HUES48 (cell line): ENCODE data around the gene PCBP1.
"Not testable (repeated sequence)": the region's sequence is repeated elsewhere in the genome, so short reads cannot be mapped to it uniquely, and the experiment has no call there.

Experiments used
- H3K27ac ChIP-seq: one replicate; pipeline ENCODE4 v1.7.0; 2013; ENCODE audit warnings: low read depth, low read length, inconsistent platforms
- H3K27me3 ChIP-seq: 2 replicates; pipeline ENCODE4 v1.6.1; 2013; ENCODE audit warnings: mild to moderate bottlenecking, low read length; ENCODE audit not compliant: control insufficient read depth, insufficient read depth
- H3K36me3 ChIP-seq: 2 replicates; pipeline ENCODE4 v1.6.1; 2013; ENCODE audit warnings: low read length; ENCODE audit not compliant: control insufficient read depth, insufficient read depth
- H3K4me1 ChIP-seq: 2 replicates; pipeline ENCODE4 v1.6.1; 2013; ENCODE audit warnings: mild to moderate bottlenecking, low read length; ENCODE audit not compliant: control insufficient read depth, insufficient read depth
- H3K4me3 ChIP-seq: 2 replicates; pipeline ENCODE4 v1.5.1; 2013; ENCODE audit warnings: mild to moderate bottlenecking, low read depth, low read length
- H3K9ac ChIP-seq: 2 replicates; pipeline ENCODE4 v1.6.1; 2013; ENCODE audit warnings: mild to moderate bottlenecking, low read depth, low read length, moderate library complexity
- H3K9me3 ChIP-seq: 2 replicates; pipeline ENCODE4 v1.6.1; 2013; ENCODE audit warnings: low read length; ENCODE audit not compliant: control insufficient read depth, insufficient read depth

Gene PCBP1

DNA sequence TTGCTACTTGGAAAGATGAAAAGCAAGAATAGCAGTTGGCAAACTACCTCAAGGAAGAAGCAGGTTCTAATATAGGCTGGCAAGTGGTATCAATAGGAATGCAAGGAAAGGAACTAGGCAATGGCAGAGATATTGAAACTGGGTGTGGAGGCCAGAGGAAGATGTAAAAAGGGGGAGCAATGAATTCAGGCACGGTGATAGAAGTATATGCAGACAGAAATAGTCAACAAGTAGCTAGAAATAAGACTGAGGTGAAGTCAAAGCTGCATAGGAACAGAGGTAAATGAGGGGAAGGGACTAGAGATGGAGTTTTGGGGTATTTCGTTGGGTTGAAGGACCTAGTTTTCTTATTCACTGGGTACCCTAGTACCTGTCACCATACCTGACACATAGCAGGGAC, 4.1 kb downstream of the PCBP1 start:
- Histone ChIP-seq H3K9ac (no peak overlapping the region), H3K9me3 (no peaks in the 10 kb centered on the region), H3K27ac (no peak overlapping the region), H3K4me3 (no peak overlapping the region), H3K4me1 (peaks cover 7% of the 10 kb centered on the region), H3K27me3 (no peaks in the 10 kb centered on the region), H3K36me3 (peaks cover 13% of the 10 kb centered on the region)

DNA sequence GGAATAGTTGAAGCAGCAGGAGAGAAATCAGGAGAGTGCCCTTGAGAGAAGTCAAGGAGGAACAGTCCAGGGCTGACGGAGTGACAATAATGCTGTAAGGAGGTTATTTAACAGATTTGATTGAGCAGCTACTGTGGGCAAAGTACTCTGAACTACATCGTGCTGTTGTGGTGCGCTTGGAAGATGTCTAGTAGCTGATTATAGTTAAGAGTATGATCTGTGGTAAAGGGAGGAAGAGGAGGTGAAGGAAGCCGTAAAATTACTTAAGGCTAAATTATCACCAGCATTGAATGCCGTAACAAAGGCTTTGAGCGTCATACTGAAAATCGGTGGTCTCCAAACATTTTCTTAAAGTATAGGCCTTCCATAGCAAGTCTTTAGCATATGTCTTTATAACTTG, 4.5 kb downstream of the PCBP1 start:
- peaks cover 7% of the 10 kb centered on the region for H3K4me1 ChIP-seq
- no peak overlapping the region for H3K9ac ChIP-seq
- no peak overlapping the region for H3K27ac ChIP-seq
- H3K27me3 ChIP-seq = no peaks in the 10 kb centered on the region
- H3K36me3 ChIP-seq = peaks cover 13% of the 10 kb centered on the region
- no peak overlapping the region for H3K4me3 ChIP-seq
- no peaks in the 10 kb centered on the region for H3K9me3 ChIP-seq

DNA sequence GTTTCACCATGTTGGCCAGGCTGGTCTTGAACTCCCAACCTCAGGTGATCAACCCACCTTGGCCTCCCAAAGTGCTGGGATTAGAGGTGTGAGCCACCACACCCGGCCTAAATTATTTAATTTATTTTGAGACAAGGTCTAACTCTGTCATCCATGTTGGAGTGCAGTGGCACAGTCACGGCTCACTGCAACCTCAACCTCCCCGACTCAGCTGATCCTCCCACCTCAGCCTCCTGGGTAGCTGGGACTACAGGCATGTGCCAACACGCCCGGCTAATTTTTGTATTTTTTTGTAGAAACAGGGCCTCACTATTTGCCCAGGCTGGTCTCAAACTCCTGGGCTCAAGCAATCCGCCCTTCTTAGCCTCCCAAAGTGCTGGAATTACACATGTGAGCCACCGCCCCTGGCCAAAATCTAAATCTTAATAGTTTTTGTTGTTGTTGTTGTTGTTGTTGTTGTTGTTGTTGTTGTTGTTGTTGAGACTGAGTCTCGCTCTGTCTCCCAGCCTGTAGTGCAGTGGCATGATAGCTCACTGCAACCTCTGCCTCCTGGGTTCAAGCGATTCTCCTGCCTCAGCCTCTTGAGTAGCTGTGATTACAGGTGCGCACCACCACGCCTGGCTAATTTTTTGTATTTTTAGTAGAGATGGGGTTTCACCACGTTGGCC, 5.4 kb downstream of the PCBP1 start:
- peaks cover 13% of the 10 kb centered on the region for H3K36me3 ChIP-seq
- not testable (repeated sequence) for H3K4me1 ChIP-seq, H3K27me3 ChIP-seq, H3K4me3 ChIP-seq, H3K27ac ChIP-seq, H3K9me3 ChIP-seq, H3K9ac ChIP-seq

DNA sequence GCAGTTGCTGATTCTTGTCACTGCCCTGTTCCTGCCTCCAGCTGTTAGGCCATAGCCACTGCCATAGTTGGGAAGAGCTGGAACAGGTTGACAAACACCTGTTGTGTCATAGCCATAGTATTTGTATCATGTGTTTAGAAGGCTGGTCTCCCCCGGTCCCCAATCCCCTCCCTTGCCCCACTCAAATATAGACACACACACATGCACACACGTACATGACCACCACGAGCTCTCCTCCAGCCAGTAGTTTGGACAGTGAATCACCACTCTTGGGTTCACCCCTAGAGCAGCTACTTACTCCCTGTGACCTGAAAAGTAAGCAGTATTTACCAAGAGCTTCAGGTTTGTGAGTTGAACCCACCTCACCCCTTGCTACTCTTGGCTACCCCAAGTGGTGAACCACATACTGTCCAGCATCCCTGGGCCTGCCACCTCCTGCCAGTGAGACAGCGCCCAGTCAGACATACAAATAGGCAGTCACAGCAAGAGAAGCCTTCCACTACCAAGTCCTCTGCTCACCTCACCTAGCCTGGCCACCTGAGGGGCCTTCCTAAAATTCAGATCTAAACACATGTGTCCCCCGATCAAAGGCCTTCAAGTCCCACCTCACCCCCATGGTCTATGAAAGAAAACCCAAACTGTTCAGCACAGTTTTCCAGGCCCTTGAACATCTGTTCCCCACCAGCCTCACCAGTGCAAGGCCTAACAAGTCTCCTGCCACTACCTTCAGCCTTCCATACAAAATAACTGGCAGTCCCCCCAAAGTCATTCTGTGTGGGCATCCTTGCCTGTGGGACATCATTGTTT, 7.1 kb downstream of the PCBP1 start:
- Histone ChIP-seq H3K27me3 (no peaks in the 10 kb centered on the region), H3K4me1 (peaks cover 7% of the 10 kb centered on the region), H3K9me3 (no peaks in the 10 kb centered on the region), H3K27ac (no peak overlapping the region), H3K36me3 (no peaks in the 10 kb centered on the region), H3K4me3 (no peak overlapping the region), H3K9ac (no peak overlapping the region)

DNA sequence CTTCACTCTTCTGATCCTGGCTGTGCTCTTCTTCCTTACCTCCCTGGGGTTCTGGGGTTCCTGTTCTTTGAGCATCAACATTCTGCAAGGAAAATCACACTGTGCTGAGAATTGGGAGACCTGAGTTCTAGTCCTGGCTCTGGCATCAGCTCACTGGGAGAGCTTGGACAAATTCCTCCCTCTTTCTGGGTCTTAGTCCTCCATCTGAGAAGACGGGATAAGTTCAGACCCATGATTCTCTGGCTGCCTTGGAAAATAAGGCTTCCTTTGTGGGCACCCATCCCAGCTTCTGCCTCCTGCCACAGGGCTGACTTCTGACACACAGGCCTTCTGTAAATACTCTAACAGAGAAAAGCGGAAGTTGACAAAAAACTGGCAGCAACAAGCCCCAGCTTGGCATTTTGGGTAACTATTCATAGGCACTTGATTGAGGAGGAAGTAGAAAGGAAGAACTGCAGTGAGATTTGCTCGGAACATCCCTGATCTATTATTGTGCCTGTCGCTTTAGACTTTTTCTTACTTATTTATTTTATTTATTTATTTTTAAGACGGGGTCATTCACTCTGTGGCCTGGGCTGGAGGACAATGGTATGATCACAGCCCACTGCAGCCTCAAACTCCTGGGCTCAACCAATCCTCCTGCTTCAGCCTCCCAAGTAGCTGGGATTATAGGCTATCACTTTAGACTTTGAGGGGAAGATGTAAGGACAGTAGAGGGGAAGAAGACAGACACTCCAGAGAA, 7.9 kb downstream of the PCBP1 start:
- no peaks in the 10 kb centered on the region for H3K27me3 ChIP-seq
- H3K36me3 ChIP-seq = no peaks in the 10 kb centered on the region
- peaks cover 2% of the 10 kb centered on the region for H3K4me1 ChIP-seq
- H3K27ac ChIP-seq = no peak overlapping the region
- H3K4me3 ChIP-seq = no peak overlapping the region
- no peak overlapping the region for H3K9ac ChIP-seq
- no peaks in the 10 kb centered on the region for H3K9me3 ChIP-seq

DNA sequence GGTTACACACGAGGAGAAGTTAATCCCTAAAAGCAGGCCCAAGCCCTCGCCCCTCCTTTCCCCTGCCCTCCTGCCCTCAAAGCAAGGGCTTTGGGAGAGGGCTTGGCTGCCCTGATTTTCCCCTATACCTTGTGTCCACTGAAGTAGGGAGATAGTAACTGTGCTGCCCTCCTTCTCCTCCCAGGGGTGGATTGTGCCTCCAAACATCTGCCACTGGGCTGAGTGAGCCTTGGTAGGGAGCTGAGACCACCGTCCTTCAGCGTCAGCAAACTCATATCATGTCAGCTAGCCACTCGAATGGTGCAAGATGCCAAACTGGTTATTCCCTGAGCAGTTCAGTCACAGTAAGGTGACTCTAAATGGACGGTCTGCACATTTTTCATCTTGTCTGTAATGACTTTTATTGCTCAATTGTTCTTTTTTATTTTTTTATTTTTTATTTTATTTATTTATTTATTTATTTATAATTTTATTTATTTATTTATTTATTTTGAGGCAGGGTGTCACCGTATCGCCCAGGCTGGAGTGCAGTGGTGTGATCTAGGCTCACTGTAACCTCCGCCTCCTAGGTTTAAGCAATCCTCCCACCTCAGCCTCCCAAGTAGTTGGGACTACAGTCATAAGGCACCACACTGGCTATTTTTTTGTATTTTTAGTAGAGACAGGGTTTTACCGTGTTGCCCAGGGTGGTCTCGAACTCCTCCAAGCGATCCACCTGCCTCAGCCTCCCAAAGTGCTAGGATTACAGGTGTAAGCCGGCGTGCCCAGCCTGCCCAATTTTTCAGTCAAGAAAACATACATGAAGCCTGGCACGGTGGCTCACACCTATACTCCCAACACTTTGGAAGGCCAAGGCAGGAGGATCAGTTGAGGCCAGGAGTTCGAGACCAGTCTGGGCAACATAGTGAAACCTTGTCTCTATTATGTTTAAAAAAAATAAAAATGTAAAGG, 8.7 kb downstream of the PCBP1 start:
- Histone ChIP-seq H3K36me3 (no peaks in the 10 kb centered on the region), H3K27ac (no peak overlapping the region), H3K4me3 (no peak overlapping the region), H3K9me3 (no peaks in the 10 kb centered on the region), H3K27me3 (no peaks in the 10 kb centered on the region), H3K4me1 (no peaks in the 10 kb centered on the region), H3K9ac (no peak overlapping the region)

DNA sequence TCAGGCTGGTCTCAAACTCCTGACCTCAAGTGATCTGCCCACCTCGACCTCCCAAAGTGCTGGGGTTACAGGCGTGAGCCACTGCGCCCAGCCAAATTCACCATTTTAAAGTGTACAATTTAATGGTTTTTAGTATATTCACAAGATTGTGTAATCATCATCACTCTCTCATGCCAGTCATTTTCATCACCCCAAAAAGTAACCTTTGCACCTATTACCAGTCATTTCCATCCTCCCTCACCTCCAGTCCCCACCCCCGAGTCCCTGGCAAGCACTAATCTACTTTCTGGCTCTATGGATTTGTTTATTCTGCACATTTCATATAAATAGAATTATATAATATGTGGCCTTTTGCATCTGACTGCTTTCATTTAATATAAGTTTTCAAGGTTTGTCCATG, 10.8 kb downstream of the PCBP1 start:
- Histone ChIP-seq H3K4me1 (no peaks in the 10 kb centered on the region), H3K4me3 (no peak overlapping the region), H3K27ac (no peak overlapping the region)

DNA sequence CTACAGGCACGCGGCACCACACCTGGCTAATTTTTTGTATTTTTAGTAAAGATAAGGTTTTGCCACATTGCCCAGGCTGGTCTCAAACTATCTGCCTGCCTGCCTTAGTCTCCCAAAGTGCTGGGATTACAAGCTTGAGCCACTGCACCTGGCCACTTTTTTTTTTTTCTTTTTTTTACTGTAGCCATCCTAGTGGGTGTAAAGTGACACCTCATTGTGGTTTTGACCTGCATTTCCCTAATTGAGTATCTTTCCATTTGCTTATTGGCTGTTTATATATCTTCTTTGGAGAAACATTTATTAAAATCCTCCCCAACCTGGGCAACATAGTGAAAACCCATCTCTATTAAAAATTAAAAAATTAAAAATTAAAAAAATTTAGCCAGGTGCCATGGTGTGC, 12.0 kb downstream of the PCBP1 start:
- Histone ChIP-seq H3K36me3 (no peaks in the 10 kb centered on the region), H3K27me3 (no peaks in the 10 kb centered on the region), H3K4me3 (no peak overlapping the region), H3K4me1 (peaks cover 9% of the 10 kb centered on the region; the same call in 1 of the 2 replicates), H3K9ac (no peak overlapping the region), H3K27ac (no peak overlapping the region), H3K9me3 (no peaks in the 10 kb centered on the region)

More for the DNA sequence above, 10.8 kb downstream of the PCBP1 start:
- Histone ChIP-seq H3K36me3 (no peaks in the 10 kb centered on the region), H3K9me3 (no peaks in the 10 kb centered on the region), H3K27me3 (no peaks in the 10 kb centered on the region), H3K9ac (no peak overlapping the region)

DNA sequence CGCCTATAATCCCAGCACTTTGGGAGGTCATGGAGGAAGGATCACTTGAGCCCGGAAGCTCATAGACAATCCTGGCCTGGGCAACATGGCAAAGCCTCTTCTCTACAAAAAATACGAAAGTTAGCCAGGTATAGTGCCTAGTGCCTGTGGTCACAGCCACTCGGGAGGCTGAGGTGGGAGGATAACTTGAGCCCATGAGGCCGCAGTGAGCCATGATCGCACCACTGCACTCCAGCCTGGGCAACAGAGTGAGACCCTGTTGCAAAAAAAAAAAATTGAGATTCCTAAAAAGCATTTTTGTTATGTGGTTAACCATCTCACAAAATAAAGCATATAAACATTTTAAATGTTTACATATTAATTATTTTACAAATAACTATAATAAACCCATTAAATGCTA, 13.9 kb downstream of the PCBP1 start:
- Histone ChIP-seq H3K4me3 (no peak overlapping the region), H3K36me3 (no peaks in the 10 kb centered on the region), H3K9me3 (no peaks in the 10 kb centered on the region), H3K4me1 (peaks cover 12% of the 10 kb centered on the region; the same call in 1 of the 2 replicates), H3K27me3 (no peaks in the 10 kb centered on the region), H3K27ac (no peak overlapping the region), H3K9ac (no peak overlapping the region)

DNA sequence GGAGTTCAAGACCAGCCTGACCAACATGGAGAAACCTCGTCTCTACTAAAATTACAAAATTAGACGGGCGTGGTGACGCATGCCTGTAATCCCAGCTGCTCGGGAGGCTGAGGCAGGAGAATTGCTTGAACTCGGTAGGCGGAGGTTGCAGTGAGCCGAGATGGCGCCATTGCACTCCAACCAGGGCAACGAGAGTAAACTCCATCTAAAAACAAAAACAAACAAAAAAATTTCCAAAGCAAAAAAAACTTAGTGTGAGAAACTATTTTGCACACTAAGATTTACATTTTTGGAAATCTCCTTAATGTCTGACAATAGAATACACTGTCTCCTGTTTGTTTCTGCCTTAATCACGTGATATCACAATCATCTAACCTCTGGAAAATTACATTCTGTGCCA, 14.4 kb downstream of the PCBP1 start:
- not testable (repeated sequence) for H3K27ac ChIP-seq, H3K9me3 ChIP-seq, H3K36me3 ChIP-seq, H3K4me3 ChIP-seq, H3K27me3 ChIP-seq, H3K9ac ChIP-seq
- peaks cover 12% of the 10 kb centered on the region; the same call in 1 of the 2 replicates for H3K4me1 ChIP-seq
